UCSD-AML1 (cell line): Measurements from ENCODE around the gene SNURF.
"Not testable (repeated sequence)": the region's sequence is repeated elsewhere in the genome, so short reads cannot be mapped to it uniquely, and the experiment has no call there.

ENCODE experiments used
- DNase-seq: peaks from one replicate; lab custom pipeline; 2025; ENCODE audit not compliant: unreplicated experiment; lab: John Stamatoyannopoulos, UW

The SNURF gene

DNA sequence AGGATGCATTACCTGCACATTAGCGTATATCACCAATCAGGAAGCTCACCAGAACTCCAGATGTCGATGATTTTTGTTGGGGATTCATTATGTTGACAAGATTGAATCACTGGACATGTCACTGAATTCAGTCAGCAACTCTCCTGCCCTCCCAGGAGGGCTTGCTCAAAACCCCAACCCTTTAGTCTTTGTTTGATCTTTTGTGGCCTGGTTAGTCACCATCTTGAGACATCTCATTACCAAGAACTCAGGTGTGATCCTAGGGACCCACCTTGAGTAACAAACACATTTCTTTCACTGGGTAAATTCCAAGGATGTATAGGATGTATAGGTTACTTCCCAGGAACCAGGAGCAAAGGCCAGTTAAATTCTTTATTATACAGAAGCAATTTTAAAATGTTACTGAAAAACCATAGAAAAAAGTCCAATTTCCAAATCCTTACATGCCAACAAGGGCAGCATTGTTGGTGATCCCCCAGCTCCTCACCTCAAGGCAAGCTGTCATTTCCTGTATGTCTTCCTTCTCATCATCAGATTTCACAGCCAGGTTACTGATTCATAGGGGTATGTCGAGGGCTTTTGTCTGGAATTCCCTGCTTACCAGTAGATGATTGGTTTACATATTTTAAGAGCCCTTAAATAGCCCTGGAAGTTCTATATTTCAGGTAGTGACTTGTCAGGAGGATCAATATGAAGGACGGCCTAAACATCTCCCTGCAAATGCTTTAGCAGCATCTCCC is 11.7 kb downstream of the SNURF start:
- no peak for DNase-seq

DNA sequence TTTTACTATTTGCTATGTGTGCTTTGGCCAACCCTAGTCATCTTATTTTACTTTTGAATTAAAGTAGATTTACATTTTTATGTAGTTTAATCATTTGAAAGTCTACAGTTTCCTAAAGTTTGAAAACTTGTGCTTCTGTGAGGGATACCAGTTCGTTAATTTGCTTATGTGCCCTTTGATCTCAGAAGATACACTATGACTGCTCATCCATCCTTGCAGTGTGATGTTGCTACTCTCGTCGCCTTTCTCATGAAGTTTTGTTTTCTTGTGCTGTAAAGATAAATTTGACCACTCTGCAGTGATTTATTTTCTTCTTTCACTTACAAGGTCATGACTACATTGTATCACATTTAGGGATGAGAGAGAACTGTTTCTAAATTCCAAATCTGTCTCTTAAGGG is 16.3 kb downstream of the SNURF start:
- no peak for DNase-seq

DNA sequence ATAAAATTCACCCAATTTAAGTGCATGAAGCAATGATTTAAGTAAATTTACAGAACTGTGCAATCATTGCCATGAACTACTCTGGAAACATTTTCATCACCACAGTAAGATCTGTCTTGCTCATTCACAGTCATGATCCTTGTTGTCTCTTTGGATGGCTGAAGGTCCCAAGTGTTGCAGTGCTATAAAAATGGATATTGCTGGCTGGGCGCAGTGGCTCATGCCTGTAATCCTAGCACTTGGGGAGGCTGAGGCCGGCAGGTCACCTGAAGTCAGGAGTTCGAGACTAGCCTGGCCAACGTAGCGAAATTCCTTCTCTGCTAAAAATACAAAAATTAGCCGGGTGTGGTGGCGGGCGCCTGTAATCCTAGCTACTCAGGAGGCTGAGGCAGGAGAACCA is 17.0 kb downstream of the SNURF start:
- no peak for DNase-seq

DNA sequence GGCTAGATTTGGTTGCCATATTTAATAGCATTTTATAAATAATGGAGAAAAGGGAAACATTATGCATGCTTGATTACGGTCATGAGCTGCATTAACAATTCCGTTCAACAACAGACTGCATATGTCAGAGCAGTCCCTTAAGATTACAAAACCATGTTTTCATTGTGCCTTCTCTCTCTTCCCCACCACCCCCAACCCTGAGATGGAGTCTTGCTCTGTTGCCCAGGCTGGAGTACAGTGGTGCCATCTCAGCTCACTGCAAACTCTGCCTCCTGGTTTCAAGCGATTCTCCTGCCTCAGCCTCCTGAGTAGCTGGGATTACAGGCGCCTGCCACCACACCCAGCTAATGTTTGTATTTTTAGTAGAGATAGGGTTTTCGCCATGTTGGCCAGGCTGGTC is 17.9 kb downstream of the SNURF start:
- DNase-seq: not testable (repeated sequence)

DNA sequence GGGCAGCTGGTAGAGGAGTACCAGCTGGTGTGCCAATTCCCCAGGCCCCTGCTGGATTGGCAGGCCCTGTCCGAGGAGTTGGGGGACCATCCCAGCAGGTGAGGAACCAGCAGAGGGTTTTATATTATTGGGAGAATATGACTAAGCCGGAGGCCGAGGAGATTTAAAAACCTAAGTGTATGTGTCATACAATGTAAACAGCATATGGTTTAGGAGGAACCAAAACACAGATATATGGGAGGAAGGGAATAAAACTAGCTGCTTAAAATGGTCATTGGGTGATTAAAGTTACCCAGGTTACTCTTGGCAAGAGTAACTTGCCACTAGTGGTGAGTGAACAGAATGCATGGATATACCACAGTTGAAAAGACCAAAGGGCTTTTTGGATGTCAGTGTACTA is 22.1 kb downstream of the SNURF start:
- no peak for DNase-seq

- no peak for DNase-seq
These were observed 22.9 kb downstream of the SNURF start for GRCh38 chr15:24977686-24978085.

DNA sequence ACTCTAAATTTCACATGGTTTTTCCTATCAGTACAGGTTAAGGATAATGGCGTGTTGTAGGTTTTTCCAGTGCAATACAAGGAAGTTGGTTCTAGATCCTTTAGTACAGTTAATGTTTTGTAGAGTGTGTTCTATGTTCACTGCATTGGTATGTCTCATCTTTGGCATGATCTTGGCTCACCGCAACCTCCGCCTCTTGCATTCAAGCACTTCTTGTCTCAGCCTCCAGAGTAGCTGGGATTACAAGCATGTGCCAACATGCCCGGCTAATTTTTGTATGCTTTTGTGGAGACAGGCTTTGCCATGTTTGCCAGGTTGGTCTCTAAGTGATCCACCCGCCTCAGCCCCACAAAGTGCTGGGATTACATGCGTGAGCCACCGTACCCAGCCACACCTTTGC is 30.4 kb downstream of the SNURF start:
- no peak for DNase-seq

GRCh38 chr15:24986653-24987052 is 31.9 kb downstream of the SNURF start:
- no peak for DNase-seq
